NCI-H510A treated with DMSO at 0.1 percent for 48 hours (cell line): Measurements from ENCODE around the gene PDILT.
"Not testable (repeated sequence)": the region's sequence is repeated elsewhere in the genome, so short reads cannot be mapped to it uniquely, and the experiment has no call there.

Experiments used
- DNase-seq: peaks from one replicate; lab custom pipeline; 2025; lab: John Stamatoyannopoulos, UW

The PDILT gene

GRCh38 chr16:20404637-20405036 lies at the start of gene PDILT:
Gene PDILT, minus strand, starts transcription at chr16:20404737. Its CDS starts 5,437 bp downstream, at chr16:20399300.
- no peak for DNase-seq

GRCh38 chr16:20453633-20454032 lies 49.1 kb upstream of the PDILT start:
- not testable (repeated sequence) for DNase-seq

GRCh38 chr16:20451364-20451763 lies 46.8 kb upstream of the PDILT start, which contains the start of gene ACSM2A:
Gene ACSM2A, plus strand, starts transcription at chr16:20451521. Its CDS starts 8,594 bp downstream, at chr16:20460115.
- DNase-seq = not testable (repeated sequence)

- not testable (repeated sequence) for DNase-seq
These were observed 42.3 kb upstream of the PDILT start for GRCh38 chr16:20446652-20447393.

- DNase-seq = not testable (repeated sequence)
These were observed 37.3 kb upstream of the PDILT start for GRCh38 chr16:20441859-20442258.

- DNase-seq = no peak
These were observed 36.7 kb upstream of the PDILT start for GRCh38 chr16:20441191-20441590.

- not testable (repeated sequence) for DNase-seq
These were observed 36.2 kb upstream of the PDILT start for GRCh38 chr16:20440731-20441130.

GRCh38 chr16:20439820-20440231 lies 35.3 kb upstream of the PDILT start:
- not testable (repeated sequence) for DNase-seq

- not testable (repeated sequence) for DNase-seq
These were observed 34.4 kb upstream of the PDILT start for GRCh38 chr16:20438950-20439349.

- no peak for DNase-seq
These were observed 26.4 kb upstream of the PDILT start for GRCh38 chr16:20430948-20431347.

GRCh38 chr16:20430480-20430879 lies 25.9 kb upstream of the PDILT start:
- not testable (repeated sequence) for DNase-seq

GRCh38 chr16:20429499-20429898 lies 25.0 kb upstream of the PDILT start:
- not testable (repeated sequence) for DNase-seq

GRCh38 chr16:20427401-20427797 lies 22.9 kb upstream of the PDILT start:
- DNase-seq = not testable (repeated sequence)

- DNase-seq = no peak
These were observed 19.8 kb upstream of the PDILT start for GRCh38 chr16:20424129-20424866.

- not testable (repeated sequence) for DNase-seq
These were observed 19.2 kb upstream of the PDILT start for GRCh38 chr16:20423772-20424128.

- DNase-seq = not testable (repeated sequence)
These were observed 17.2 kb upstream of the PDILT start for GRCh38 chr16:20421748-20422147.

GRCh38 chr16:20419093-20419492 lies 14.6 kb upstream of the PDILT start:
- DNase-seq = not testable (repeated sequence)

- DNase-seq = no peak
These were observed 11.0 kb upstream of the PDILT start for GRCh38 chr16:20415541-20415940.

- no peak for DNase-seq
These were observed 6.5 kb upstream of the PDILT start for GRCh38 chr16:20411055-20411454.

- no peak for DNase-seq
These were observed 5.7 kb upstream of the PDILT start for GRCh38 chr16:20410121-20410723.

GRCh38 chr16:20409398-20410120 lies 5.0 kb upstream of the PDILT start, which contains the start of gene ACSM5:
Gene ACSM5, plus strand, starts transcription at chr16:20409534. Its CDS starts 1,951 bp downstream, at chr16:20411485.
- DNase-seq = no peak

- no peak for DNase-seq
These were observed 1.9 kb downstream of the PDILT start for GRCh38 chr16:20402651-20403050.
